NCI-H345 treated with DMSO at 0.1 percent for 48 hours (cell line): ENCODE data around the gene ABHD8.
"Not testable (repeated sequence)": the region's sequence is repeated elsewhere in the genome, so short reads cannot be mapped to it uniquely, and the experiment has no call there.

Source experiments
- DNase-seq: peaks from one replicate; lab custom pipeline; 2025; ENCODE audit not compliant: unreplicated experiment; lab: John Stamatoyannopoulos, UW

Gene ABHD8

DNA sequence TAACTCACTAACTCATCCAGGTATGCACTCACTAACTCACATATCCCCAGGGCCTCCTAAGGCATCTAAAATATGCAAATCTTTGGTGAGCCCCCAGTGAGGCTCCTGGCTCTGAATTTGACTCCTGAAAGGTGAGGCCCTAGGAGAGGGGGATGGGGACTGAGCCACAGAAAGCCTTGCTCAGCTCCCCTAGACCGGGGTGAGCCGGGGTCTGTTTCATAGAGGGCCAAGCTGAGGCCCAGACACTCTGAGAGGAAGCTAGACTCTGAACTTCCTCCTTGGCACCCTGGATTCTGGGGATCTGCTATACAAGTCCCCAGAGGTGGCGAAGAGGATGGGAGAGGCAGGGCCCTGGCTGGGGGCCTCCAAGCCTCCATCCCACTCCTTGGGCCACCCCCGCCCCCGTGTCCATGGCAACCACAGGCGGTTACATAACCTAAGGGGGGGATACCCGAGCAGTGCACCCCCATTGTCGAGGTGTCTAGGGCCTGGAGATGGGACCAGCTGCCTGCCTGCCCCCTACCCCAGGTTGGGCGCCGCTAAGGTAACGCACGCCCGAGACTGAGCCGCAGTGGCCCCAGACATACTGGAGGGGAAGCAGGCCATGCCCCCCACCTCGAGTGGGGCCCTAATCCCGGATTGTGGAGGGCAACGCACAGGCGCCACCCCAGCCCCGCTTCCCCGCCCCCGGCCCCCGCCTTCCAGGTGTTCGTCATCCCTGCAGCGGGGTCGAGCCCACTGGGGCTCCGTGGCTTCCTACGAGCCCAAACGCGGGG, 646 bp downstream of the ABHD8 start:
- DNase-seq, result no peak

DNA sequence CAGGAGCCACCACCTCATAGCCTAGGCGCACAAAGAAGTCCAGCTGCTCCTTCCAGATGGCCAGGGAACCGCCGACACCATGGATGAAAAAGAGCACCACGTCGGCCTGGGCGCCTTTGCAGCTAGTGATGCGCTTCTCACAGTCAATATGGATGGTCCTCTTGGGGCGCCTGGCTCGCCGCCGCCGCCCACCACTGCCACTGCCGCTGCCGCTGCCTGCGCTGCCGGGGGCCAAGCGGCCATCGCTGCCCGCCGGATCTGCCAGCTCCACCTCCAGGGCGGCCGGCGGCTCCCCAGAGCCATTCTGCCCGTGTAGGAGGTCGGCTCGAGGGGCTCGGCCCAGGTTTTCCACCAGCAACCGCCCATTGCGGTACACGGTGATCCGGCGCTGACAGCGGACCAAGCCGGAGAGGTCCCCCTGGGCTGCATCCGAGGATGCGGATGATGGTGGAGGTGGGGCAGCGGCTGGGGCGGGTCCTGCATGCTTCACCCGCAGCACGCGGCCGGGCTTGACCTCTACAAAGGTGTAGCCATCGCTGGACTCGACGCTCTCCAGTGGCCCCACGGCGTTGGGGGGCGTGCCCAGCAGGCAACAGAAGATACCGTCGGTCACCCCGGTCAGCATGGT, 2.1 kb downstream of the ABHD8 start:
- no peak for DNase-seq

DNA sequence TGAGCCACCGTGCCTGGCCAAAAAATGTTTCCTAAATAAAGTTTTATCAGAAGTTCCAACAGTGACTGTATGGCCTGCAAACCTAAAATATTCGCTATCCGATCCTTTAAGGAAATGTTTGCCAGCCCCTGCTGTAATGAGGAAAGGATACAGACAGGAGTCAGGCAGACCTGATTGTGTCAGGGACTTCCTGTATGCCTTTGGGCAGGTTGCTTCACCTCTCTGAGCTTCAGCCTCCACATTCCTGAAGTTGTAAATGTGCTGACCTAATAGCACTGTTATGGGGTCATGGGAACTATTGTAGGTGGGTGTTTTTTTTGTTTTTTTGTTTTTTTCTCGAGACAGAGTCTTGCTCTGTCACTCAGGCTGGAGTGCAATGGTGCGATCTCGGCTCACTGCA, 6.2 kb downstream of the ABHD8 start:
- DNase-seq, result no peak

- DNase-seq, result no peak
Measured at GRCh38 chr19:17296273-17296672, 7.0 kb downstream of the ABHD8 start.

DNA sequence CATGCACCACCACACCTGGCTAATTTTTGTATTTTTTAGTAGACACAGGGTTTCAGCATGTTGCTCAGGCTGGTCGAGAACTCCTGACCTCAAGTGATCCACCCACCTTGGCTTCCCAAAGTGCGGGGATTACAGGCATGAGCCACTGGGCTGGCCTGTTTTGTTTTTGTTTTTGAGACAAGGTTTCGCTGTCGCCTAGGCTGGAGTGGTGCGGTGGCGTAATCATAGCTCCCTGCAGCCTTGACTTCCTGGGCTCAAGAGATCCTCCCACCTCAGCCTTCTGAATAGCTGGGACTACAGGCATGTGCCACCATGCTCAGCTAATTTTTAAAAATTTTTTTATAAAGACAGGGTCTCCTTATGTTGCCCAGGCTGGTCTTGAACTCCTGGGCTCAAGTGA, 7.7 kb downstream of the ABHD8 start:
- DNase-seq, result not testable (repeated sequence)

DNA sequence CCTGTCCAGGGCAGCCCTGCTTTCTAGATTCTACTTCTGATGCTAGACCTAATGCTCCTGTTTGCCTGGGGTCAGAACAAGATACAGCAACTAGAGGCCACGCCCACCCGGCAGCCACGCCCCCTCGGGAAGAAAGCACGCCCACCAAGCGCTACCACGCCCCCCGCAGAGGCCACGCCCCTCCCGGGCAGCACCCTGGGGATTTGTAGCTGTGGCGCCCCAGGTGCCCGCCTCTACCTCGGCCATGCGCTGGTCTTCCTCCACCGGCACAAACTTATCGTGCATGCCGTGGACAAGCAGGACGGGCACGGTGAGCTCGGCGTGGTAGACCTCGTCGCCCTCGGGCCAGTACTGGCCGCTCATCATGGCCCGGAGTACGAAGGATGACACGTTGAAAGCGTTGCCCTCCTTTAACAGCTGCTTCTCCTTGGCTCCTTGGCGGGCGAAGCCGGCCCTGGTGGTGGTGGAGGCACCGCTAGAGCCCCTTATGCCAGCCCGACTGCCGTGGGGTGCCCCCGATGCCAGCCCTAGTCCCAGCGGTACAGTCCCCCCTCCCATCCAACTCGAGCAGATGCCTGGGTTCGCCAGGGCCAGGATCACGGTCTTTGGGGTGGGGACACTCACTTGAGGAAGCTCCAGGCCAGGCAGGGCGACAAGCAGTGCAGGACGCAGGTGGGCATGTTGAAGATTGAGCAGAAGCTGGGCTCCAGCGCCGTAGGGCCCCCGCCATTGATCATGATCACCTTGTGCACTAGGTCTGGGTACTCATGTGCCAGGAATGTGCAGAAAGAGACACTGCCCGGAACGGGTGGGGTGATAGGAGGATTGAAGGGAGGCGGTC, 9.0 kb downstream of the ABHD8 start:
- no peak for DNase-seq

GRCh38 chr19:17293605-17294004, 9.6 kb downstream of the ABHD8 start:
- no peak for DNase-seq

DNA sequence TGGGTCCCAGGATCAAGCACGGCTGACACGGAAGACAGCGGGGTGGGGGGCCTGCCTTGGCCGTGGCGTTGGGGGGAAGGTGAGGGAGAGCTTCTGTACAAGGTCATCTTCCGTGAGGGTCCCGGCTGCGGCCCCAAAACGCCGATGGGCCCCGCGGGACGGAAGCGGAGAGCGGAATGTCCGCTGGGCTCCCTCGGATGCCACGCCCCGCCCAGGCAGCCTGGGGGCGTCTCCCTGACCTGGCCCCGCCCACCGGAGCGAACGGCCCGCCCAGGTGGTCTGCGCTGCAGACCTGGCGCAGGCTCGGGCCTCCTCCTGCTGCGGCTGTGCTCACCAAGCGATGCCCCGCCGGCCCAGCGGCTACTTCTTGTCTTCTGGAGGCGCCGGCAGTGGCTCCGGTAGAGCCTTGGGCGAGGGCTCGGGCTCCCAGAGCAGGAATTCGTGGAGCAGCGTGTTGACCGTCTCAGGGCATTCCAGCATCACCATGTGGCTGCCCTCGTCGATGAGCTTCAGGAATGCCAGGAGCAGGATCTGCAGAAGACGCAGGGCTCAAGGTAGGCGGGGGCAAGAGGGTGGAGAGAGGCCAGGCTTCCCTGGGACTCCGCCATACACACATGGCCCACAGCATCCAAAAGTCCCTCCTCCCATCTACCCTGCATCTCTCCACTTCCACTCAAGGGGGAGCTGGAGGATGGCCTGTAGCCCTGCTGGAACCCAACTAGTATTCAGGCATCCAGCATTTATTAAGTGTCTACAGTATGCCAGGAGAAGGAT, 10.7 kb downstream of the ABHD8 start:
- no peak for DNase-seq

- no peak for DNase-seq
Measured at GRCh38 chr19:17289489-17289888, 13.7 kb downstream of the ABHD8 start.

DNA sequence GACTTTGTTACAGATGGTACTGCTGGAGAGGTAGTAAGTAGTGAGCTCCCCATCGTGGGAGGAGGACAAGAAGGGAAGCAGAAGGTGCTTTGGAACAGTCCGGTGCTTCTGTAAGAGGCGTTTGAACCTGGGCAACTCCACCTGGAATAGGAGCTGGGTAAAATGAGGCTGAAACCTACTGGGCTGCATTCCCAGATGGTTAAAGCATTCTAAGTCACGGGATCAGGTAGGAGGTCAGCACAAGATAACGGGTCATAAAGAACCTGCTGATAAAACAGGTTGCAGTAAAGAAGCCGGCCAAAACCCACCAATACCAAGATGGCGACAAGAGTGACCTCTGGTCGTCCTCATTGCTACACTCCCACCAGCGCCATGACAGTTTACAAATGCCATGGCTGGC, 16.5 kb downstream of the ABHD8 start:
- DNase-seq, result no peak

- no peak for DNase-seq
Measured at GRCh38 chr19:17286263-17286662, 17.0 kb downstream of the ABHD8 start.

- no peak for DNase-seq
Measured at GRCh38 chr19:17285415-17286135, 17.6 kb downstream of the ABHD8 start.

GRCh38 chr19:17283504-17283996, 19.7 kb downstream of the ABHD8 start:
- DNase-seq, result no peak

GRCh38 chr19:17282488-17283125, 20.6 kb downstream of the ABHD8 start:
- peak; percentile 18 for DNase-seq

GRCh38 chr19:17281391-17282304, 21.6 kb downstream of the ABHD8 start, which contains the start of gene ANKLE1:
Gene ANKLE1, plus strand, starts transcription at chr19:17281901. Its CDS starts 20 bp downstream, at chr19:17281921.
- DNase-seq, result no peak

- DNase-seq, result no peak
Measured at GRCh38 chr19:17279436-17279835, 23.8 kb downstream of the ABHD8 start.

DNA sequence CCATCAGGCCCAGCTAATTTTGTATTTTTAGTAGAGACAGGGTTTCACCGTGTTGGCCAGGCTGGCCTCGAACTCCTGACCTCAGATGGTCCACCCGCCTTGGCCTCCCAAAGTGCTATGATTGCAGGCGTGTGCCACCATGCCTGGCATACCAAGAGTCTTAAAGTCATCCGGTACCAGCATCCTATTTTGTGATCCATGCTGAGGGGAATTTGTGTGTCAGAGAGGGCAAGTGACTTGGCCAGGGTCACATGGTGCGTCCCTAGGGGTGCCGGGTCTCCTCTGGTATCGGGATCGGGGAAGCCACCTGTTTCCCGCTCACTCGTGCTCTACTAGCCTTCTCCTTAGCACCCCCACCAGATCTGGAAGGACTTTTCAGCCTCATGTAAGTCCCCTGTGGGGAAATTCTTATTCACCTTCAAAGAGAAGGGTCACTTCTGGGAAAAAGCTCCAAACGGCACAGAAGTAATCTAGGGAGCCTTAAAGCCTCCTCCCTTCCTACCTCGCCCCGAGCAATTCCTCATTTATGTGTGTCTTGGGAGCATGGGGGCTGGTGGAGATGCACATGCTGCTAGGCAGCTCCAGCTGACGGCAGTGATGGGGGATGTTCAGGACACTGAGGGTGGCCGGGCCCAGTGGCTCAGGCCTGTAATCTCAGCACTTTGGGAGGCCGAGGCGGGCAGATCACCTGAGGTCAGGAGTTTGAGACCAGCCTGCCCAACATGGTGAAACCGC, 27.6 kb downstream of the ABHD8 start:
- DNase-seq, result no peak

GRCh38 chr19:17274892-17275291, 28.3 kb downstream of the ABHD8 start:
- not testable (repeated sequence) for DNase-seq
